Kidney (tissue), 14 donors: ENCODE results near the gene SERTM1. TPM values are rescaled to one million over a fixed set of nuclear protein-coding genes. Genes with fewer than 3 reads are reported as not detected.

Experiments
- DNase-seq, 5 donors: peaks; one replicate each; pipeline ENCODE4 v3.0.0-alpha.2; 2013 to 2020
- FAIRE-seq: peaks from 2 replicates; lab custom pipeline; 2012; peaks lifted over from hg19 to GRCh38; lab: Jason Lieb, UNC
- H3K27ac ChIP-seq, 2 donors: one replicate each; pipeline ENCODE4 v1.7.0; 2013; ENCODE audit warnings: low read depth in 2 of 2, low read length in 2 of 2, inconsistent platforms in 1 of 2
- H3K27me3 ChIP-seq: one replicate; pipeline ENCODE4 v1.7.1; 2013; ENCODE audit warnings: low read length, inconsistent platforms; ENCODE audit not compliant: control insufficient read depth, insufficient read depth
- H3K36me3 ChIP-seq, 3 donors: one replicate each; pipeline versions ENCODE4 v1.7.0 to v1.7.1; 2013; ENCODE audit warnings: low read length in 3 of 3, control low read depth in 1 of 3, inconsistent platforms in 1 of 3; ENCODE audit not compliant: insufficient read depth in 3 of 3, control insufficient read depth in 2 of 3
- H3K4me1 ChIP-seq, 3 donors: one replicate each; pipeline versions ENCODE4 v1.7.0 to v1.7.1; 2013; ENCODE audit warnings: low read length in 3 of 3, inconsistent platforms in 1 of 3, low read depth in 1 of 3; ENCODE audit not compliant: control insufficient read depth in 2 of 3, insufficient read depth in 2 of 3
- H3K4me3 ChIP-seq, 3 donors: one replicate each; pipeline versions ENCODE4 v1.7.0 to v1.8.1; 2013; ENCODE audit warnings: low read length in 3 of 3, control low read depth in 1 of 3, inconsistent platforms in 1 of 3
- H3K9ac ChIP-seq, 3 donors: one replicate each; pipeline versions ENCODE4 v1.7.0 to v1.7.1; 2013; ENCODE audit warnings: low read length in 3 of 3, control low read depth in 1 of 3, inconsistent platforms in 1 of 3
- H3K9me3 ChIP-seq, 3 donors: one replicate each; pipeline versions ENCODE4 v1.7.0 to v1.7.1; 2013; ENCODE audit warnings: low read length in 3 of 3, control low read depth in 1 of 3, inconsistent platforms in 1 of 3; ENCODE audit not compliant: control insufficient read depth in 2 of 3, insufficient read depth in 1 of 3
- intact Hi-C: fragments of 100-400 bp; cut with DNase I; formaldehyde crosslinking; loops from one replicate; pipeline ENCODE4 v1.11.1; 2022
- polyA plus RNA-seq: library from polyadenylated mRNA; stranded (reverse); fragments of 350-450 nt; fragmentation: Illumina TruSeq; extraction: RNeasy Lipid Tissue Mini Kit (QIAGEN cat#74804); gene quantifications from one replicate; pipeline ENCODE4 v1.2.3, GENCODE V29; 2014; ENCODE audit warnings: low read depth, low replicate concordance; ENCODE audit not compliant: insufficient read depth
- total RNA-seq: library from RNA; stranded (reverse); fragmentation: NEBNext Ultra II Directional; extraction: Animal tissue kit (Norgen Biotek cat#: 25700); gene quantifications from one replicate; pipeline ENCODE4 v1.2.1, GENCODE V29; 2021
- TF ChIP-seq, protein P1 (sequence below): IDR thresholded peaks from 3 replicates; pipeline ENCODE4 v1.5.1; 2012; ENCODE audit warnings: mild to moderate bottlenecking, moderate library complexity, borderline replicate concordance; ENCODE audit not compliant: insufficient read depth; ENCODE audit errors: extremely low read depth
- donor health status: control.
- donor health status: control.
- donor health status: control.
- donor health status: control.
- donor health status: control.
- donor health status: DM: yes; HTN: yes; CAD: no.
- donor health status: Normal renal cell carcinoma (clear cell type).

The SERTM1 gene
- total and polyA plus RNA-seq, 2 donors from 2014 or later = not detected

DNA sequence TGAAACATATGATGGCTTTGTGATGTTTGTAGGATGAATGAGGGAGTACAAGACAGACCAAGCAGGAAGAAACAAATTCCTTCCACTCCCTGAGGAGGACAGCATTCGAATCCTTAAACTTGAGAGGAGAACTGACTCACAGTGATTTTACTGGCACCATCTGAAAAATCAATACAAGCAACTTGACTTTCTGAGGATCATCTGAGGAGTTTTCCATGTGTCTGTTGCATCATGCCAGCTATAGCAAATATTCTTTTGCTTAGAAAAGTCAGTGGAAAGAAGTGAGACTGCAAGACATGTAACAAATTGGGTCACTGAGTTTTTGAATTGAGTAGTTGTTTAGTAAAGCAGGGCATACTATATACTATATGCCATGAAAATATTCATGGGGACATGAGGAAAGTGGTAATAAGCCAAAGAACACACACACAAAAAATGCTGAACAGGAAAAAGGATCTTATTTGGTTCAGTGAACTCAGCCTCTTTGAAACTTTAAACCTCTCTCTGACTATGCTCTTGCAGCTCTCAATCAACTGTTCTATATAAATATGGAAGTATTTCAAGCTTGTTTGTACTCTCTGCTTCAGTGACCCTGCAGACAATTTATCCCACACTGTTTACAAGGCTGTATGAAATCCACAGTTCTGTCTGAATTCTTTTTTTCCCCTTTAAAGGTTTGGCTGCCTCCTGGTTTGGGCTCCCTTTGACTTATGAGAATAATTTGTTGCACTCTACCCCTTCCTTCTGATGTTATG, 35.5 kb downstream of the SERTM1 start:
- FAIRE-seq = no peak
- H3K27ac ChIP-seq = no peak overlapping the region
- no peaks in the 10 kb centered on the region for H3K4me1 ChIP-seq
- no peaks in the 10 kb centered on the region for H3K9me3 ChIP-seq
- TF ChIP-seq, protein P1, sequence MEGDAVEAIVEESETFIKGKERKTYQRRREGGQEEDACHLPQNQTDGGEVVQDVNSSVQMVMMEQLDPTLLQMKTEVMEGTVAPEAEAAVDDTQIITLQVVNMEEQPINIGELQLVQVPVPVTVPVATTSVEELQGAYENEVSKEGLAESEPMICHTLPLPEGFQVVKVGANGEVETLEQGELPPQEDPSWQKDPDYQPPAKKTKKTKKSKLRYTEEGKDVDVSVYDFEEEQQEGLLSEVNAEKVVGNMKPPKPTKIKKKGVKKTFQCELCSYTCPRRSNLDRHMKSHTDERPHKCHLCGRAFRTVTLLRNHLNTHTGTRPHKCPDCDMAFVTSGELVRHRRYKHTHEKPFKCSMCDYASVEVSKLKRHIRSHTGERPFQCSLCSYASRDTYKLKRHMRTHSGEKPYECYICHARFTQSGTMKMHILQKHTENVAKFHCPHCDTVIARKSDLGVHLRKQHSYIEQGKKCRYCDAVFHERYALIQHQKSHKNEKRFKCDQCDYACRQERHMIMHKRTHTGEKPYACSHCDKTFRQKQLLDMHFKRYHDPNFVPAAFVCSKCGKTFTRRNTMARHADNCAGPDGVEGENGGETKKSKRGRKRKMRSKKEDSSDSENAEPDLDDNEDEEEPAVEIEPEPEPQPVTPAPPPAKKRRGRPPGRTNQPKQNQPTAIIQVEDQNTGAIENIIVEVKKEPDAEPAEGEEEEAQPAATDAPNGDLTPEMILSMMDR = no peak
- H3K4me3 ChIP-seq = no peak overlapping the region
- peak in 2 of 5 donors; percentile 53 to 64 for DNase-seq
- intact Hi-C loops = no loop called here
- H3K36me3 ChIP-seq = no peaks in the 10 kb centered on the region
- no peak overlapping the region for H3K9ac ChIP-seq
- no peaks in the 10 kb centered on the region for H3K27me3 ChIP-seq

DNA sequence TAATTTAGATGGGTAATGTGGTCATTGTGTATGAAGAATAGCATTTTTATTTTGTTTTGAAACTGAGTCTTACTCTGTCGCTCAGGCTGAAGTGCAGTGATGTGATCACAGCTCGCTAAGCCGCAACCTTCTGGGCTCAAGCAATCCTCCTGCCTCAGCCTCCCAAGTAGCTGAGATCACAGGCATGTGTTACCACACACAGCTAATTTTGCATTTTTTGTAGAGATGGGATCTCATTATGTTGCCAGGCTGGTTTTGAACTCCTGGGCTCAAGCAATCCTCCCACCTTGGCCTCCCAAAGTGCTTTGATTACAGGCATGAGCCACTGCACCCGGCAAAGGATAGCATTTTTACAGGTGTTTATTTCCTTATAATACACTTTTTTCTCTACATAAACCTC, 36.6 kb downstream of the SERTM1 start:
- H3K27ac ChIP-seq = no peak overlapping the region
- H3K36me3 ChIP-seq = no peaks in the 10 kb centered on the region
- intact Hi-C loops = no loop called here
- H3K9ac ChIP-seq = no peak overlapping the region
- TF ChIP-seq, protein P1 = no peak
- no peaks in the 10 kb centered on the region for H3K9me3 ChIP-seq
- DNase-seq (no peak), FAIRE-seq (no peak)
- H3K4me3 ChIP-seq = no peak overlapping the region
- H3K27me3 ChIP-seq = no peaks in the 10 kb centered on the region
- H3K4me1 ChIP-seq = no peaks in the 10 kb centered on the region

DNA sequence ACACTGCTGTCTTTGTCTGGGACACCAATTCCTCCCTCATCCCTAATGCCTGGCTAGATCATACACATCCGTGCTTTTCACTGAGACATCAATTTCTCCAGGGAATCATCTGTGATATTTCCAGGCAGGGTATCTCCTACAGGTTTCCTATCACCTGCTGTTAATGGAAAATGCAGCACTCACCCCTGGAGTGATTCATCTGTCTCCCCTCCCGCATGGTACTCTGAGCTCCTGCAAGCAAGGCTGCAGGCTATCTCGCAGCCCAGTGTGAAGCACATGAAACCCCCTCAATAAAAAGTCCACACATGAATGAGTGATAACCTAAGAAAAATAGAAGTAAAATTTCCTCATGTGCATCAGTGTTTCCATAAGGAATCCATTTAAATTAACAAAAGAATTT, 38.5 kb downstream of the SERTM1 start:
- Histone ChIP-seq H3K9me3 (no peaks in the 10 kb centered on the region), H3K4me1 (no peaks in the 10 kb centered on the region), H3K4me3 (no peak overlapping the region), H3K27ac (no peak overlapping the region), H3K27me3 (no peaks in the 10 kb centered on the region), H3K36me3 (no peaks in the 10 kb centered on the region), H3K9ac (no peak overlapping the region)
- DNase-seq (no peak), FAIRE-seq (no peak)
- intact Hi-C loops = no loop called here
- TF ChIP-seq, protein P1 = no peak

DNA sequence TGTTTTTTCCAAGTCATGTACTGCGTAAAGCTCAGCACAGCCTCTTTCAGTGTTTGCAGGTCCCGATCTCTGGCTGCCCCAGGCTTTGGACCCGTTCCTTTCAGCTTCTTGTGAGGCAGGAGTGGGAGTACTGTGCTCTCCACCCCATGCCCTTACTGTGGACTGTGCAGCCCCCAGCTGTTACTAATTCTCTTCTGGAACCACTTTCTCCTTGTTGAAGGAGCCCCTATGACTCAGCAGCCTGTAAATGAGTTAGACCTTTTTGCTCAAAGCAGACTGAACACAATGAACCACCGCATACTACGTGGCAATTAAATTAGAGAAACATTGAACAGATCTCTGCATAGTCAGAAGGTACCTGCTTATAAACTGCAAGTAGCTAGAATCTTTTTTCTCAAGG, 39.0 kb downstream of the SERTM1 start:
- no peak overlapping the region for H3K9ac ChIP-seq
- H3K4me1 ChIP-seq = no peaks in the 10 kb centered on the region
- H3K27ac ChIP-seq = no peak overlapping the region
- intact Hi-C loops = no loop called here
- no peak overlapping the region for H3K4me3 ChIP-seq
- TF ChIP-seq, protein P1 = no peak
- DNase-seq (peak in 4 of 5 donors; percentile 50 to 78 (median 56)), FAIRE-seq (no peak)
- H3K27me3 ChIP-seq = no peaks in the 10 kb centered on the region
- no peaks in the 10 kb centered on the region for H3K36me3 ChIP-seq
- no peaks in the 10 kb centered on the region for H3K9me3 ChIP-seq
